ENCODE data around the gene AGAP1.

- TF ChIP-seq REST (IDR thresholded peaks at IDR 0.05; ENCODE audit: insufficient read depth in 1 of 2, low read depth in 2 of 2, low read length in 2 of 2) (no peak), TAF1 (IDR thresholded peaks at IDR 0.05; ENCODE audit: borderline replicate concordance, insufficient read depth, low read length) (no peak)
These were observed 665.3 kb downstream of the AGAP1 start for GRCh38 chr2:236158969-236159777.
